ENCODE data around the gene MUC5B.
A peak's percentile ranks its signal among the peaks of the same experiment; 100 is the strongest.
"Not testable (repeated sequence)": the region's sequence is repeated elsewhere in the genome, so short reads cannot be mapped to it uniquely, and the experiment has no call there.

MUC5B gene

DNA sequence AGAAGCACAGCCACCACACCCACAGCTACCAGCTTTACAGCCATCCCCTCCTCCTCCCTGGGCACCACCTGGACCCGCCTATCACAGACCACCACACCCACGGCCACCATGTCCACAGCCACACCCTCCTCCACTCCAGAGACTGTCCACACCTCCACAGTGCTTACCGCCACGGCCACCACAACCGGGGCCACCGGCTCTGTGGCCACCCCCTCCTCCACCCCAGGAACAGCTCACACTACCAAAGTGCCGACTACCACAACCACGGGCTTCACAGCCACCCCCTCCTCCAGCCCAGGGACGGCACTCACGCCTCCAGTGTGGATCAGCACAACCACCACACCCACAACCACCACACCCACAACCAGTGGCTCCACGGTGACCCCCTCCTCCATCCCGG, 27.5 kb downstream of the MUC5B start:
- not testable (repeated sequence) for DNase-seq (ENCODE audit: low read depth)

- DNase-seq (ENCODE audit: low read depth) = no peak
Observed at GRCh38 chr11:1251236-1251770, 28.4 kb downstream of the MUC5B start.

DNA sequence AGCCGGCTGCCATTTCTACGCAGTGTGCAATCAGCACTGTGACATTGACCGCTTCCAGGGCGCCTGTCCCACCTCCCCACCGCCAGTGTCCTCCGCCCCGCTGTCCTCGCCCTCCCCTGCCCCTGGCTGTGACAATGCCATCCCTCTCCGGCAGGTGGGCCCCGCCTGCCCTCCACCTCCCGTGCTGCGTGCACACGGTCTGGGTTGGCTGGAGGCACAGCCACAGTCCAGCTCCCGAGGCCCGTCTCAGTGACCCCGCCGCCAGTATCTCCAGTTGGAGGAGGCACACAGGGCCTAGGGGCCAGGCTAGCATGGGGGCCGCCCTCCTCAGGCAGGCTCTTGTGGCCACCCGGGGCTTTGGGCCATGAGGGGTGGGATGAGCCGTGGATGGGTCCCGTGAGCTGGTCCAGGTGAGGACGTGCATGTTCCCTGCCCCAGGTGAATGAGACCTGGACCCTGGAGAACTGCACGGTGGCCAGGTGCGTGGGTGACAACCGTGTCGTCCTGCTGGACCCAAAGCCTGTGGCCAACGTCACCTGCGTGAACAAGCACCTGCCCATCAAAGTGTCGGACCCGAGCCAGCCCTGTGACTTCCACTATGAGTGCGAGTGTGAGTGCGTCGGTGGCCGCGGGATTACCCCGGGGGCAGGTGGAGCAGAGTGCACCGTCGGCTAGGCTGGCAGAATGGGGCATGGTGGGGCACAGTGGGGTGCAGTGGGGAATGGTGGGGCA, 29.7 kb downstream of the MUC5B start:
- no peak for DNase-seq (ENCODE audit: low read depth)

DNA sequence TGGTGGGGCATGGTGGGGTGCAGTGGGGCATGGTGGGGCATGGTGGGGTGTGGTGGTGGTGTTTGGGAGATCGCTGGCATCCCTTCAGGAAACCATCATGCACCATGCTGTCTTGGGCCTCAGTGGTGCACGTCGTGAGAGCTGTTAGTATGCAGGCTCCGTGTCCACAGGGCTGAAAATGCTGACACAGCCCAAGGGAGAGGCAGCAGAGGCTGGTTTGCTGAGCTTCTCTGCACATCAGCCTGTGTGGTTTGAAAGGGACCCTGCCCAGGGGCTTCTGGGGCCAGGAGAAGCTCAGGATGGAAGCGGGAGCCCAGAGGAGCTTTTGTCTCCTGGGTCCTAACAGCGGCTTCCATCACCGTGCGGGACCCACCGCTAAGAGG, 30.2 kb downstream of the MUC5B start:
- no peak for DNase-seq (ENCODE audit: low read depth)

DNA sequence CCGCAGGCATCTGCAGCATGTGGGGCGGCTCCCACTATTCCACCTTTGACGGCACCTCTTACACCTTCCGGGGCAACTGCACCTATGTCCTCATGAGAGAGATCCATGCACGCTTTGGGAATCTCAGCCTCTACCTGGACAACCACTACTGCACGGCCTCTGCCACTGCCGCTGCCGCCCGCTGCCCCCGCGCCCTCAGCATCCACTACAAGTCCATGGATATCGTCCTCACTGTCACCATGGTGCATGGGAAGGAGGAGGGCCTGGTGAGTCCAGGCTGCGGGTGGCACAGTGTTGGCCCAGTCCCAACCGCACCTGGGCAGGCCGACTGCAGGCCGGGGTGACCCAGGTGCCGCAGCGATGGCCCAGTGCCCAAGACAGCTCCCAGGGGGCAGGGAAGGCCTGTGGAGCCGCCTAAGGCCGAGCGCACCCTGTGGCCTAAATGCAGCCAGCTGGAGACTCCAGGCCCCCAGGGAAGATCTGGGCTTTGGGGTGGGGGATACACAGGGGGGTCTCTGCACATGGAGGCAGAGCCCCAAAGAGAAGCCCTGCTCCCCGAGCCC, 31.3 kb downstream of the MUC5B start:
- DNase-seq (ENCODE audit: low read depth) = no peak

GRCh38 chr11:1254733-1255132, 31.9 kb downstream of the MUC5B start:
- DNase-seq (ENCODE audit: low read depth) = no peak

- DNase-seq (ENCODE audit: low read depth) = no peak
Observed at GRCh38 chr11:1255151-1255550, 32.3 kb downstream of the MUC5B start.

- DNase-seq (ENCODE audit: low read depth) = no peak
Observed at GRCh38 chr11:1256257-1257045, 33.6 kb downstream of the MUC5B start.

- no peak for DNase-seq (ENCODE audit: low read depth)
Observed at GRCh38 chr11:1257366-1257765, 34.5 kb downstream of the MUC5B start.

DNA sequence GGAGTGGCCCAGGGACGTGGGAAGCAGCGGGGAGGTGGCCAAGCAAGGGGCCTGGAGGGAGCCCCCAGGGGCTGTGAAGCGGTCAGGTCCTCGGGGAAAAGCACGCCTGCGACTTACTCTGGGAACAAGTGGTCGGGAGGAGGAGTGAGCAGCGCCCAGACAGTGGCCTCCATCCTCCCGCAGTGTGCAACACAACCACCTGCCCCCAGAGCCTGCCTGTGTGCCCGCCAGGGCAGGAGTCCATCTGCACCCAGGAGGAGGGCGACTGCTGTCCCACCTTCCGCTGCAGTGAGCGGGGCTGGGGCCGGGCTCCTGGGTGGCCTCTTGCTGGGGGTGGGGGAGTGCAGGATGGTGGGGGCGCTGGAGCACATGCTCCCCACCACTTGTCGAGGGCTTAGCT, 35.0 kb downstream of the MUC5B start:
- DNase-seq (ENCODE audit: low read depth) = no peak

GRCh38 chr11:1258401-1259075, 35.7 kb downstream of the MUC5B start:
- no peak for DNase-seq (ENCODE audit: low read depth)

GRCh38 chr11:1259076-1259461, 36.2 kb downstream of the MUC5B start:
- DNase-seq (ENCODE audit: low read depth) = no peak

DNA sequence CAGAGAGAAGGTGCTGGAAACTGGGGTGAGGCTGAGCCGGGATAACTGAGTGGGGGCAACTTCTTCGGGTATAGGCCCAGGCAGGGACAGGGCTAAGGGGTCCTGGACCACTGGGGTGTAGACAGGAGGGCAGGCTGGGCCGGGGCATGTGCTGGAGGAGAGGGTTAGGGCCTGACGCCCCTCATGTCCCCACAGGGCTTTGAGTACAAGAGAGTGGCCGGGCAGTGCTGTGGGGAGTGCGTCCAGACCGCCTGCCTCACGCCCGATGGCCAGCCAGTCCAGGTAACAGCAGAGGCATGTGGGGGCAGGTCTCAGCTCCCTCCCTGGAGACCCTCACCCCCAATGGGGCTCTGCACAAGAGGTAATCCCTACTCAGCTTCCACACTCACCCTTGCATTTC, 36.7 kb downstream of the MUC5B start:
- no peak for DNase-seq (ENCODE audit: low read depth)

GRCh38 chr11:1260023-1260501, 37.2 kb downstream of the MUC5B start:
- no peak for DNase-seq (ENCODE audit: low read depth)

DNA sequence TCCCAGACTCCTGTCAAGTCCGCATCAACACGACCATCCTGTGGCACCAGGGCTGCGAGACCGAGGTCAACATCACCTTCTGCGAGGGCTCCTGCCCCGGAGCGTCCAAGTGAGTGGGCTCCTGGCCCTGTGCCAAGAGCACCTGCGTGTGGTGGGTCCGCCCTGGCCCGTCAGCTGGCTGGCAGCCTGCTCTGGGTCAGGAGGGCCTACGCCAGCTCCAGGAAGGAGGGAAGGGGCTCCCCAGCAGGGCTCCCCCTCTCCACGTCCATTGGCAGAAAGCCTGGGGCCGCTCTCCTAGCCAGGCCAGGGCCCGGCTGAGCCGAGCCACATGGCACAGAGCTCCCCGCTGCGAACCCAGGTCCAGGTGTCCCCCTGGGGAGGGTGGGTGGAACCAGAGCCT, 37.8 kb downstream of the MUC5B start:
- no peak for DNase-seq (ENCODE audit: low read depth)

DNA sequence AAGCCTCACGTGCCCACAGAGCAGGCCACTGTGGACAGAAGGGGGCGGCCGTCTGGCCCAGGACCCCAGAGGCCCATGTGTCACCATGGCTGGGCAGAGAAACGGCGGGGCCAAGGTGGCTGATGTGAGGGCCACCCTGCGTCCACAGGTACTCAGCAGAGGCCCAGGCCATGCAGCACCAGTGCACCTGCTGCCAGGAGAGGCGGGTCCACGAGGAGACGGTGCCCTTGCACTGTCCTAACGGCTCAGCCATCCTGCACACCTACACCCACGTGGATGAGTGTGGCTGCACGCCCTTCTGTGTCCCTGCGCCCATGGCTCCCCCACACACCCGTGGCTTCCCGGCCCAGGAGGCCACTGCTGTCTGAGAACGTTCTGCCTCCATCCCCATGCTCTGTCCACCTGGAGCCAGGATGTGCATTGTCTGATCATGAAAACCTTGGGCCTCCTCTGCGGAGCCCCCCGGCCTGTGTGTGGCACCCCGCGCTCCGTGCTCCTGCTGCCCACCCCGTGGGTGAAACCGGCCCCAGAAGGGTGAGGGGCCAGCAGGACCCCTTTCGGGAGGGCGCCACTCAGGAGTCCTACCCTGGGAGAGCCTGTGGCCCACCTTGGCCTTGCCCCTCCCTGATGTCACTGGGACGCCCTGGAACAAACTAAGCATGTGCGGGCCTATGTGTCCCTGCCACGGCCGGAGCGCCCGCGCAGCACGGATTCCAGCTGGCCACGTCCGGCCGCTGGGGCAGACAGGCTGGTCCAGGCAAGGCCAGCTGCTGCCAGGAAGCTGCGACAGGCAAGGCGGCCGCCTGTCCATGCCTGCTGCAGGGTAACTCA, 38.6 kb downstream of the MUC5B start:
- no peak for DNase-seq (ENCODE audit: low read depth)

GRCh38 chr11:1262172-1263006, 39.5 kb downstream of the MUC5B start:
- DNase-seq (ENCODE audit: low read depth) = peak; percentile 69

- no peak for DNase-seq (ENCODE audit: low read depth)
Observed at GRCh38 chr11:1263010-1263409, 40.1 kb downstream of the MUC5B start.

DNA sequence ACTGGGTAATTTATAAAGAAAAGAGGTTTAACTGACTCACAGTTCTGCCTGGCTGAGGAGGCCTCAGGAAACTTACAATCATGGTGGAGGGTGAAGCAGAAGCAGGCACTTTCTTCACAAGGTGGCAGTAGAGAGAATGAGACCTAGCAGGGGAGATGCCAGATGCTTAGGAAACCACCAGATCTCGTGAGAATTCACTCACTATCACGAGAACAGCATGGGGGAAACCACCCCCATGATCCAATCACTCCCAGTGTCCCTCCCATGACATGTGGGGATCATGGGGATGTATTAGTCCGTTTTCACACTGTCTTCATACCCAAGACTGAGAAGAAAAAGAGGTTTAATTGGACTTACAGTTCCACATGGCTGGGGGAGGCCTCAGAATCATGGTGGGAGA, 41.6 kb downstream of the MUC5B start:
- not testable (repeated sequence) for DNase-seq (ENCODE audit: low read depth)

GRCh38 chr11:1265480-1265879, 42.6 kb downstream of the MUC5B start:
- DNase-seq (ENCODE audit: low read depth) = not testable (repeated sequence)
